H9 (cell line): Measurements from ENCODE around the gene TTC39B. TPM values are rescaled to one million over a fixed set of nuclear protein-coding genes. Genes with fewer than 3 reads are reported as not detected.
"Not testable (repeated sequence)": the region's sequence is repeated elsewhere in the genome, so short reads cannot be mapped to it uniquely, and the experiment has no call there.

Source experiments
- DNase-seq: peaks from one replicate; pipeline ENCODE4 v3.0.0-alpha.2; 2017
- H2AFZ ChIP-seq: one replicate; pipeline ENCODE4 v1.6.1; 2013; ENCODE audit warnings: mild to moderate bottlenecking, low read length, control low read depth, moderate library complexity
- H2AK5ac ChIP-seq: 2 replicates; pipeline ENCODE4 v1.6.1; 2013; ENCODE audit warnings: low read length, control low read depth, mixed read lengths; ENCODE audit not compliant: insufficient read length
- H2BK120ac ChIP-seq: one replicate; pipeline ENCODE4 v1.6.1; 2013; ENCODE audit warnings: low read depth, mild to moderate bottlenecking, low read length, control low read depth, inconsistent platforms; ENCODE audit not compliant: poor library complexity, severe bottlenecking
- H2BK12ac ChIP-seq: 2 replicates; pipeline ENCODE4 v1.6.1; 2013; ENCODE audit warnings: low read length, control low read depth, mixed read lengths, low read depth; ENCODE audit not compliant: insufficient read length
- H2BK15ac ChIP-seq: 2 replicates; pipeline ENCODE4 v1.6.1; 2013; ENCODE audit warnings: low read depth, low read length, control low read depth
- H2BK20ac ChIP-seq: one replicate; pipeline ENCODE4 v1.6.1; 2013; ENCODE audit warnings: low read depth, mild to moderate bottlenecking, low read length, control low read depth, inconsistent platforms; ENCODE audit not compliant: poor library complexity, severe bottlenecking
- H2BK5ac ChIP-seq: 2 replicates; pipeline ENCODE4 v1.6.1; 2013; ENCODE audit warnings: low read length, control low read depth, mixed read lengths; ENCODE audit not compliant: insufficient read length
- H3K14ac ChIP-seq: 2 replicates; pipeline ENCODE4 v1.6.1; 2013; ENCODE audit warnings: low read length, control low read depth; ENCODE audit not compliant: insufficient read depth
- H3K18ac ChIP-seq: 2 replicates; pipeline ENCODE4 v1.6.1; 2013; ENCODE audit warnings: low read depth, mild to moderate bottlenecking, mixed read lengths, low read length, control low read depth; ENCODE audit not compliant: insufficient read length
- H3K23ac ChIP-seq: 2 replicates; pipeline ENCODE4 v1.6.1; 2013; ENCODE audit warnings: low read length, control low read depth, mixed read lengths, low read depth; ENCODE audit not compliant: insufficient read length
- H3K23me2 ChIP-seq: 2 replicates; pipeline ENCODE4 v1.6.1; 2013; ENCODE audit warnings: low read depth, mild to moderate bottlenecking, mixed read lengths, low read length, control low read depth; ENCODE audit not compliant: insufficient read length, poor library complexity, severe bottlenecking
- H3K27ac ChIP-seq: 2 replicates; pipeline ENCODE4 v1.5.1; 2013; ENCODE audit warnings: low read length, control low read depth, mixed read lengths, low read depth; ENCODE audit not compliant: insufficient read length
- H3K27me3 ChIP-seq: 2 replicates; pipeline ENCODE4 v1.6.1; 2013; ENCODE audit warnings: low read length, control low read depth, inconsistent platforms; ENCODE audit not compliant: insufficient read depth
- H3K4ac ChIP-seq: 2 replicates; pipeline ENCODE4 v1.6.1; 2013; ENCODE audit warnings: low read depth, mild to moderate bottlenecking, control low read depth, inconsistent platforms, low read length, moderate library complexity
- H3K4me1 ChIP-seq: 2 replicates; pipeline ENCODE4 v1.6.1; 2013; ENCODE audit warnings: low read length, control low read depth, inconsistent platforms; ENCODE audit not compliant: insufficient read depth
- H3K4me2 ChIP-seq: 2 replicates; pipeline ENCODE4 v1.6.1; 2013; ENCODE audit warnings: low read length, control low read depth, mixed read lengths; ENCODE audit not compliant: insufficient read length, insufficient read depth
- H3K56ac ChIP-seq: 2 replicates; pipeline ENCODE4 v1.6.1; 2013; ENCODE audit warnings: low read depth, mild to moderate bottlenecking, mixed read lengths, low read length, control low read depth; ENCODE audit not compliant: insufficient read length
- H3K79me1 ChIP-seq: 2 replicates; pipeline ENCODE4 v1.6.1; 2013; ENCODE audit warnings: low read depth, mild to moderate bottlenecking, moderate library complexity, low read length, control low read depth, inconsistent platforms; ENCODE audit not compliant: insufficient read depth, poor library complexity, severe bottlenecking
- H3K79me2 ChIP-seq: 2 replicates; pipeline ENCODE4 v1.6.1; 2013; ENCODE audit warnings: low read length, control low read depth, inconsistent platforms; ENCODE audit not compliant: insufficient read depth
- H3K9ac ChIP-seq: 2 replicates; pipeline ENCODE4 v1.6.1; 2013; ENCODE audit warnings: low read length, control low read depth, mixed read lengths; ENCODE audit not compliant: insufficient read length; ENCODE audit errors: extremely low read depth
- H3K9me3 ChIP-seq: one replicate; pipeline ENCODE4 v1.6.1; 2013; ENCODE audit warnings: low read depth, low read length, inconsistent platforms; ENCODE audit not compliant: control insufficient read depth
- H3T11ph ChIP-seq: one replicate; pipeline ENCODE4 v1.6.1; 2013; ENCODE audit warnings: mild to moderate bottlenecking, low read length, control low read depth, inconsistent platforms
- H4K20me1 ChIP-seq: one replicate; pipeline ENCODE4 v1.6.1; 2013; ENCODE audit not compliant: control insufficient read depth, insufficient read length, insufficient read depth
- H4K5ac ChIP-seq: 2 replicates; pipeline ENCODE4 v1.6.1; 2013; ENCODE audit warnings: low read depth, mild to moderate bottlenecking, mixed read lengths, low read length, control low read depth; ENCODE audit not compliant: insufficient read length
- H4K8ac ChIP-seq: replicated peaks from 2 replicates; pipeline ENCODE4 v1.6.1; 2013; ENCODE audit warnings: low read length, control low read depth, mixed read lengths, low read depth; ENCODE audit not compliant: insufficient read length
- H4K91ac ChIP-seq: 2 replicates; pipeline ENCODE4 v1.6.1; 2013; ENCODE audit warnings: low read depth, mild to moderate bottlenecking, moderate library complexity, mixed read lengths, low read length, control low read depth; ENCODE audit not compliant: insufficient read length
- H3K27ac Mint-ChIP-seq, 3 experiments: 2 replicates in 2 of 3; 3 replicates in 1 of 3; pipeline ENCODE4 v1.8.0; 2020 to 2021; ENCODE audit warnings: mixed read lengths in 3 of 3, mild to moderate bottlenecking in 1 of 3, moderate library complexity in 1 of 3
- H3K27me3 Mint-ChIP-seq: 2 replicates; pipeline ENCODE4 v1.8.0; 2021; ENCODE audit warnings: low read depth, mild to moderate bottlenecking, moderate library complexity, mixed read lengths
- H3K36me3 Mint-ChIP-seq, 3 experiments: 2 replicates in 2 of 3; 3 replicates in 1 of 3; pipeline ENCODE4 v1.8.0; 2020 to 2021; ENCODE audit warnings: low read depth in 3 of 3, mixed read lengths in 3 of 3; ENCODE audit not compliant: insufficient read depth in 1 of 3
- H3K4me1 Mint-ChIP-seq, 2 experiments: 2 replicates each; pipeline ENCODE4 v1.8.0; 2020; ENCODE audit warnings: mixed read lengths in 2 of 2
- H3K4me3 Mint-ChIP-seq, 2 experiments: 2 replicates in 1 of 2; 3 replicates in 1 of 2; pipeline ENCODE4 v1.8.0; 2020 to 2021; ENCODE audit warnings: mild to moderate bottlenecking in 2 of 2, mixed read lengths in 2 of 2, moderate library complexity in 1 of 2
- H3K9me3 Mint-ChIP-seq, 2 experiments: 2 replicates in 1 of 2; 3 replicates in 1 of 2; pipeline ENCODE4 v1.8.0; 2020; ENCODE audit warnings: mild to moderate bottlenecking in 2 of 2, mixed read lengths in 2 of 2, moderate library complexity in 1 of 2
- WGBS: extraction: QIAGEN DNeasy Blood & Tissue Kit; methylation state at CpG from one replicate; pipeline ENCODE4 v1.1.7; 2013; ENCODE audit warnings: missing lambda C conversion rate, low lambda C conversion rate, mixed read lengths; ENCODE audit not compliant: insufficient read length; ENCODE audit errors: extremely low coverage; 5-methylcytosine and 5-hydroxymethylcytosine counted together
- total RNA-seq: library from RNA; stranded (reverse); gene quantifications from 2 replicates; pipeline ENCODE4 v1.2.1, GENCODE V29; 2021

Gene TTC39B
- total RNA-seq, 1 experiment from 2014 or later: 8.2 TPM

GRCh38 chr9:15319661-15320060, 12.6 kb upstream of the TTC39B start:
- not testable (repeated sequence) for H2BK120ac ChIP-seq, H3K79me1 ChIP-seq, H4K8ac ChIP-seq, H4K91ac ChIP-seq, H2BK15ac ChIP-seq, H3K14ac ChIP-seq, H3K27me3 ChIP-seq, H3K4ac ChIP-seq, H3K4me3 Mint-ChIP-seq, H3K79me2 ChIP-seq, H3K9me3 ChIP-seq, H4K5ac ChIP-seq, H3K23ac ChIP-seq, H2BK20ac ChIP-seq, H3T11ph ChIP-seq, H3K9ac ChIP-seq, H3K4me2 ChIP-seq, H3K4me1 ChIP-seq, H3K27ac Mint-ChIP-seq, H3K23me2 ChIP-seq, H3K56ac ChIP-seq, DNase-seq, H2AFZ ChIP-seq, H2AK5ac ChIP-seq, H3K18ac ChIP-seq, H3K27ac ChIP-seq, H4K20me1 ChIP-seq, H2BK5ac ChIP-seq, H3K4me1 Mint-ChIP-seq, H2BK12ac ChIP-seq, H3K27me3 Mint-ChIP-seq
- WGBS: no CpG with 5 or more reads among the region's 9 CpGs
- peaks cover 25 to 28% of the 10 kb centered on the region in 2 experiments for H3K9me3 Mint-ChIP-seq
- H3K36me3 Mint-ChIP-seq: peaks cover 14 to 25% (median 19%) of the 10 kb centered on the region in 3 experiments
